Body of pancreas (tissue), 4 donors: ENCODE measurements around the gene ARHGEF28. TPM values are rescaled to one million over a fixed set of nuclear protein-coding genes. Genes with fewer than 3 reads are reported as not detected.

ENCODE experiments used
- ATAC-seq: fragments of 150-250 bp; one replicate; pipeline ENCODE4 v1.9.1; 2016
- DNase-seq, 4 donors: peaks; one replicate each; pipeline ENCODE4 v3.0.0-alpha.2; 2019
- H3K27ac ChIP-seq, 4 donors: fragments of 200-600 bp; sonication (generic); 1 replicate in 3 of 4; 2 replicates in 1 of 4; pipeline versions ENCODE4 v1.5.1 to v1.6.1; 2016 to 2019; ENCODE audit warnings: mild to moderate bottlenecking in 1 of 4, mixed read lengths in 1 of 4, moderate library complexity in 1 of 4
- H3K27me3 ChIP-seq, 2 donors: fragments of 200-600 bp; sonication (generic); one replicate each; pipeline ENCODE4 v1.6.0; 2016; ENCODE audit warnings: mild to moderate bottlenecking in 1 of 2
- H3K36me3 ChIP-seq, 2 donors: fragments of 200-600 bp; sonication (generic); replicated peaks in 1 of 2; 2 replicates each; pipeline ENCODE4 v1.5.1; 2016; ENCODE audit warnings: low read depth in 2 of 2; ENCODE audit not compliant: insufficient read depth in 1 of 2
- H3K4me1 ChIP-seq: fragments of 200-600 bp; sonication (generic); one replicate; pipeline ENCODE4 v1.6.0; 2016
- H3K4me3 ChIP-seq, 2 donors: fragments of 200-600 bp; sonication (generic); 1 replicate in 1 of 2; 2 replicates in 1 of 2; pipeline ENCODE4 v1.5.1; 2016 to 2019
- H3K9me3 ChIP-seq, 3 donors: fragments of 200-600 bp; sonication (generic); 1 replicate in 2 of 3; 2 replicates in 1 of 3; pipeline ENCODE4 v1.5.1; 2016
- POLR2A ChIP-seq, 3 donors: fragments of 450-650 bp; IDR thresholded peaks; one replicate each; pipeline ENCODE4 v1.6.1; 2016; ENCODE audit warnings: antibody characterized with exemption in 3 of 3, mild to moderate bottlenecking in 2 of 3
- WGBS, 2 donors: methylation state at CpG; one replicate each; pipeline ENCODE4 v1.1.5; 2017; 5-methylcytosine and 5-hydroxymethylcytosine counted together
- intact Hi-C: fragments of 100-400 bp; cut with DNase I; formaldehyde crosslinking; loops from one replicate; pipeline ENCODE4 v1.15.1; 2023
- total RNA-seq, 2 donors: library from RNA; depleted of rRNA; stranded (reverse); fragments of >200 nt; gene quantifications; one replicate each; pipeline ENCODE4 v1.1.0, GENCODE V29; 2016
- TF ChIP-seq, protein P1 (sequence below), 7 experiments: fragments of 450-650 bp in 4 of 7; fragments of 200-600 bp in 3 of 7; sonication (generic) in 3 of 7; IDR thresholded peaks; one replicate each; pipeline ENCODE4 v1.5.1; 2016 to 2019; ENCODE audit warnings: antibody characterized with exemption in 7 of 7

Gene ARHGEF28
- total RNA-seq, 2 donors from 2014 or later, result 63.0 to 67.2 TPM

GRCh38 chr5:73619606-73620333, 6.2 kb upstream of the ARHGEF28 start:
- H3K27ac ChIP-seq, result no peak overlapping the region
- intact Hi-C loops, result no loop called here
- no peaks in the 10 kb centered on the region for H3K9me3 ChIP-seq
- no peaks in the 10 kb centered on the region for H3K36me3 ChIP-seq
- peaks cover 25% of the 10 kb centered on the region for H3K4me1 ChIP-seq
- H3K27me3 ChIP-seq, result no peaks in the 10 kb centered on the region
- H3K4me3 ChIP-seq, result no peak overlapping the region
- ATAC-seq, result no peak
- 58 to 60% methylated on average over 4 of the region's 4 CpGs for WGBS, 2 donors
- TF ChIP-seq, protein P1, sequence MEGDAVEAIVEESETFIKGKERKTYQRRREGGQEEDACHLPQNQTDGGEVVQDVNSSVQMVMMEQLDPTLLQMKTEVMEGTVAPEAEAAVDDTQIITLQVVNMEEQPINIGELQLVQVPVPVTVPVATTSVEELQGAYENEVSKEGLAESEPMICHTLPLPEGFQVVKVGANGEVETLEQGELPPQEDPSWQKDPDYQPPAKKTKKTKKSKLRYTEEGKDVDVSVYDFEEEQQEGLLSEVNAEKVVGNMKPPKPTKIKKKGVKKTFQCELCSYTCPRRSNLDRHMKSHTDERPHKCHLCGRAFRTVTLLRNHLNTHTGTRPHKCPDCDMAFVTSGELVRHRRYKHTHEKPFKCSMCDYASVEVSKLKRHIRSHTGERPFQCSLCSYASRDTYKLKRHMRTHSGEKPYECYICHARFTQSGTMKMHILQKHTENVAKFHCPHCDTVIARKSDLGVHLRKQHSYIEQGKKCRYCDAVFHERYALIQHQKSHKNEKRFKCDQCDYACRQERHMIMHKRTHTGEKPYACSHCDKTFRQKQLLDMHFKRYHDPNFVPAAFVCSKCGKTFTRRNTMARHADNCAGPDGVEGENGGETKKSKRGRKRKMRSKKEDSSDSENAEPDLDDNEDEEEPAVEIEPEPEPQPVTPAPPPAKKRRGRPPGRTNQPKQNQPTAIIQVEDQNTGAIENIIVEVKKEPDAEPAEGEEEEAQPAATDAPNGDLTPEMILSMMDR (IDR thresholded peaks at IDR 0.05), result no peak
- no peak for TF ChIP-seq POLR2A (IDR thresholded peaks at IDR 0.05)
- DNase-seq, result no peak

DNA sequence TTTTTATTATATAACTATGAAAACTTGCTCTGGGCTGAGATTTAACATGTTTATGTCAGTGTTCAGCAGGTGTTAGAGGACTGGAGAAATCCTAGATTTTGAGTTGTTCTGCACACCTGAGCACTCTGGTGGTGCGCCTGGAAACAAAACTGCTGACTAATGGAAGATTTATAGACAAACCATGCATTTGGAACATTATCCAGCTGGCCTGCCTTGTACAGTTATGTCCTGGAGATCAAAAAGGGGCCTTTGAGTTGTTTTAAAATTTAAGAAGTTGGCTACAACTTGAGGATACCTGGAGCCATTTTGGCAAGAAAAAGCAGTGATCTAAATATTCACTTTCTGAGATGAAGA, 5.7 kb upstream of the ARHGEF28 start:
- Histone ChIP-seq H3K27ac (no peak overlapping the region), H3K36me3 (no peaks in the 10 kb centered on the region), H3K4me1 (peaks cover 31% of the 10 kb centered on the region), H3K9me3 (no peaks in the 10 kb centered on the region), H3K4me3 (no peak overlapping the region), H3K27me3 (no peaks in the 10 kb centered on the region)
- TF ChIP-seq, protein P1 (IDR thresholded peaks at IDR 0.05), result no peak
- no peak for TF ChIP-seq POLR2A (IDR thresholded peaks at IDR 0.05)
- ATAC-seq (no peak), DNase-seq (no peak)
- intact Hi-C loops, result no loop called here
- WGBS, 2 donors, result 53% methylated on average over 1 of the region's 1 CpG

DNA sequence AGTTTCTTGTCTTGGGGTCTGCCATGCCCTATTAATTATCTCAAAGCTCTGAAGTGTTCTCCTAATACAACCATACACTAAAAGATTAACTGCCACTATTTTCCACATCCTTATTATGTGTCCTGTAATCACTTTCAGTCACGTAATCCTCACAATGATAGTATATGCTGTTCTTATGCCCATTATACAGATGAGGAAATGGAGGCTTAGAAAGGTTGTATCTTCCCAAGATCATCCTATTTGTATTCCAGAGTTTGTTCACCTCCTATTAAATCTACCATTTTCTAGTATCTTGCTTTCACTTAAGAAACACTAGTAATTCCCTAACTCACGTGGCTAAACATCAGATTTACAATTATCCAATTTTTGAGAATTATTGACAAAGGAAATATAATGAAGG, 2.9 kb upstream of the ARHGEF28 start:
- Histone ChIP-seq H3K9me3 (no peaks in the 10 kb centered on the region), H3K36me3 (no peaks in the 10 kb centered on the region), H3K4me1 (peaks cover 35% of the 10 kb centered on the region), H3K27ac (peak overlapping the region; percentile 69 to 94 (median 80)), H3K27me3 (no peaks in the 10 kb centered on the region), H3K4me3 (no peak overlapping the region)
- TF ChIP-seq POLR2A (IDR thresholded peaks at IDR 0.05), result no peak
- TF ChIP-seq, protein P1 (IDR thresholded peaks at IDR 0.05), result no peak
- ATAC-seq, result no peak
- 63 to 64% methylated on average over 2 of the region's 2 CpGs for WGBS, 2 donors
- intact Hi-C loops, result no loop called here
- no peak for DNase-seq

- Histone ChIP-seq H3K9me3 (no peaks in the 10 kb centered on the region), H3K4me3 (no peak overlapping the region), H3K27me3 (no peaks in the 10 kb centered on the region), H3K4me1 (peaks cover 44% of the 10 kb centered on the region), H3K27ac (peak overlapping the region; percentile 69 to 94 (median 80)), H3K36me3 (no peaks in the 10 kb centered on the region)
- 17 to 23% methylated on average over 2 of the region's 2 CpGs for whole genome bisulfite sequencing, 2 donors
- DNase-seq, result peak; percentile 33 to 82 (median 60)
- intact Hi-C loops, result no loop called here
- ATAC-seq, result peak; percentile 45
- TF ChIP-seq, protein P1 (IDR thresholded peaks at IDR 0.05), result no peak
Observed at GRCh38 chr5:73623901-73624404, 2.0 kb upstream of the ARHGEF28 start.

DNA sequence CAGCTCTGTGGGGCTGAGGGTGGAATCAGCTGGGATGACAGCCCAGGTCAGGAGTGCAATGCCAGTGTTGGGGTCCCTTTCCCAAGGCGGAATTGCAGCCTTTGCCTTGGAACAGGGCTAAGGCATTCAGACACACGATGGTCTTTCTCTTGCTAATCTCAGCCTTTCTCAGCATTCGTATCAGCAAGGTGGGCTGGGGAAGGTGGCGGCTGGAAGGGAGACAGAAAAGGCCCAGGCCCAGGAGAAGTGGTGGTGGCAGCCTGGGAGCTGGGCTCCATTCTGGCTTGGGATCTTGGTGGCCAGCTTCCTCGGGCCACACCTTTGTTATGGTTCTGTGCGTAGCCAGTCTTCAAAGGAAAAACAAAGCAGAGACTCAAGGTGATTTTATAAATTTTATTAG, 1.1 kb upstream of the ARHGEF28 start:
- DNase-seq (no peak), ATAC-seq (no peak)
- no peaks in the 10 kb centered on the region for H3K36me3 ChIP-seq
- no peaks in the 10 kb centered on the region for H3K27me3 ChIP-seq
- peaks cover 53% of the 10 kb centered on the region for H3K4me1 ChIP-seq
- peak overlapping the region; percentile 78 to 94 (median 90) for H3K27ac ChIP-seq
- intact Hi-C loops, result no loop called here
- no peaks in the 10 kb centered on the region for H3K9me3 ChIP-seq
- TF ChIP-seq POLR2A (IDR thresholded peaks at IDR 0.05), result no peak
- TF ChIP-seq, protein P1 (IDR thresholded peaks at IDR 0.05), result no peak
- no peak overlapping the region for H3K4me3 ChIP-seq
- WGBS, 2 donors, result 61 to 74% methylated on average over 6 of the region's 6 CpGs
